Smooth muscle cell of the pulmonary artery (primary cell): ENCODE data around the gene PREP. TPM values are rescaled to one million over a fixed set of nuclear protein-coding genes. Genes with fewer than 3 reads are reported as not detected.

ENCODE experiments used
- total RNA-seq: library from RNA; depleted of rRNA; stranded (reverse); fragments of >200 nt; gene quantifications from 2 replicates; pipeline ENCODE4 v1.2.3, GENCODE V29; 2014

The PREP gene
- 33.2 and 34.7 TPM in 2 replicates for total RNA-seq

DNA sequence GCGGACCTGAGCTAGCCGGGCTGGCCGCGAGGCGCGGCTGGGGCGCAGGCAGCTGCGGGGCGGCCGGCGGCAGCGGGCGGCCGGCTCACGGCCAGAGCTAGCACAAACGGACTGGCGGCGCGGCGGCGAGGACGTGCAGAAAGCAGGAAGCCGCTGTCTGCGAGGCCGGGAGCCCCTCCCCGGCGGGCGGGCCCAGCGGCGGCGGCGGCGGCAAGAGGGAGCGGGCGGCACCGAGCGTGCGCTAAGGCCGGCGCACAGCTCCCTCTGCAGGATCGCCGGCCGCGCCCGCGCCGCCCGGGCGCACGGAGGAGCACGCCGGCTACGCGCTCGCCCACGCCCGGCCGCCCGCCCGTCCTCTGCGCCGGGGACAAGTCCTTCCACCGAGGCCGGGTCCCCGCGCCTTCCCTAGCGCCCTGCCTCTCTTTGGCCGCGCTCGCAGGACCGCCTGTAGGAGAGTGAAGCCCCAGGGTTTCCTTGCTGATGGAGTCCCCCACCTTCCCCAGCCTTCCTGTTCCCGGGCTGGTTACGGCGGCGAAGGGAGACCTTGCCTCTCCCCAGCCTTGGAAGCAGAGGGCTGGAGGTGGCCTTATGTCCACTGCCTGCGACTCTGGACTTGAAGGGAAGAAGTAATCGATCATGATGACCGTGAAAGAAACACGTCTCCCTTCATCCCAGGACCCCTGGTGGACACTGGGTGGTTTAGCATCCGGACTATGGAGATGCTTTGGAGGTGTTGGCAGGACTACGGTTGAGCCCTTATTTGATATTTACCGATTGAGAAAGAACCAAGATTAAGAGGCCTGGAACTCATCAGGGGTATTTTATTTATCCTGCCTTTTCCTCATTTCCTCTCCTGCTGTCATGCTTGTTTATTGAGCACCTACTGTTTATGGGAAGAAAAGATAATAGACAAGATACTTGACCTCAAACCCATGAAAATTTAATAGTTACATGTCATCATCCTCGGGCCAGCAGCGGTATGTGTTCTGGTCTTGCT lies at the start of gene PREP:
PREP (minus strand) TSS at position 144 of the 997 bp plus-strand sequence. CDS start 191 bp downstream, outside the sequence.

Other genes starting within 250 kb of the PREP start
- 4.4 and 14.8 TPM in 2 replicates for gene POPDC3, start 223.1 kb downstream of the PREP start, total RNA-seq